Lower leg skin (tissue), 4 donors: ENCODE results near the gene GET3. TPM values are rescaled to one million over a fixed set of nuclear protein-coding genes. Genes with fewer than 3 reads are reported as not detected.

ENCODE experiments used
- DNase-seq, 2 donors: peaks; one replicate each; pipeline ENCODE4 v3.0.0-alpha.2; 2019; ENCODE audit warnings: low spot score in 2 of 2
- H3K4me3 ChIP-seq: fragments of 200-600 bp; sonication (generic); 2 replicates; pipeline ENCODE4 v1.5.1; 2017; ENCODE audit warnings: mild to moderate bottlenecking, low read depth; ENCODE audit not compliant: poor library complexity, severe bottlenecking
- CTCF ChIP-seq, 3 donors: fragments of 450-650 bp; IDR thresholded peaks; one replicate each; pipeline ENCODE4 v1.5.1; 2016; ENCODE audit warnings: antibody characterized with exemption in 3 of 3, mild to moderate bottlenecking in 3 of 3, moderate library complexity in 2 of 3
- POLR2A ChIP-seq, 2 donors: fragments of 450-650 bp; IDR thresholded peaks; one replicate each; pipeline ENCODE4 v1.6.1; 2016 to 2017; ENCODE audit warnings: antibody characterized with exemption in 2 of 2, mild to moderate bottlenecking in 1 of 2, moderate library complexity in 1 of 2
- WGBS, 2 donors: methylation state at CpG; one replicate each; pipeline ENCODE4 v1.1.5; 2018; 5-methylcytosine and 5-hydroxymethylcytosine counted together
- intact Hi-C: fragments of 100-400 bp; cut with DNase I; formaldehyde crosslinking; loops from one replicate; pipeline ENCODE4 v1.15.0; 2023; ENCODE audit warnings: low total_unique reads
- total RNA-seq, 4 donors: library from RNA; depleted of rRNA; stranded (reverse); fragments of >200 nt; gene quantifications; one replicate each; pipeline ENCODE4 v1.1.0, GENCODE V29; 2016

The GET3 gene
- total RNA-seq, 4 donors from 2014 or later: 43.2 to 63.2 (median 53.4) TPM

GRCh38 chr19:12792051-12792852 is 55.0 kb downstream of the GET3 start:
- 0% methylated on average over 31 to 47 of the region's 84 CpGs for WGBS, 2 donors
- DNase-seq: peak; percentile 61 to 93
- intact Hi-C loops: no loop called here
- H3K4me3 ChIP-seq: peak overlapping the region; percentile 85
- TF ChIP-seq POLR2A (IDR thresholded peaks at IDR 0.05) (no peak), CTCF (IDR thresholded peaks at IDR 0.05) (no peak)

GRCh38 chr19:12792853-12793289 is 55.6 kb downstream of the GET3 start:
- H3K4me3 ChIP-seq: peak overlapping the region; percentile 85
- no peak for DNase-seq
- WGBS, 2 donors: 0 to 1% methylated on average over 22 of the region's 22 CpGs
- intact Hi-C loops: no loop called here
- TF ChIP-seq POLR2A (IDR thresholded peaks at IDR 0.05): no peak
- no peak for TF ChIP-seq CTCF (IDR thresholded peaks at IDR 0.05)

DNA sequence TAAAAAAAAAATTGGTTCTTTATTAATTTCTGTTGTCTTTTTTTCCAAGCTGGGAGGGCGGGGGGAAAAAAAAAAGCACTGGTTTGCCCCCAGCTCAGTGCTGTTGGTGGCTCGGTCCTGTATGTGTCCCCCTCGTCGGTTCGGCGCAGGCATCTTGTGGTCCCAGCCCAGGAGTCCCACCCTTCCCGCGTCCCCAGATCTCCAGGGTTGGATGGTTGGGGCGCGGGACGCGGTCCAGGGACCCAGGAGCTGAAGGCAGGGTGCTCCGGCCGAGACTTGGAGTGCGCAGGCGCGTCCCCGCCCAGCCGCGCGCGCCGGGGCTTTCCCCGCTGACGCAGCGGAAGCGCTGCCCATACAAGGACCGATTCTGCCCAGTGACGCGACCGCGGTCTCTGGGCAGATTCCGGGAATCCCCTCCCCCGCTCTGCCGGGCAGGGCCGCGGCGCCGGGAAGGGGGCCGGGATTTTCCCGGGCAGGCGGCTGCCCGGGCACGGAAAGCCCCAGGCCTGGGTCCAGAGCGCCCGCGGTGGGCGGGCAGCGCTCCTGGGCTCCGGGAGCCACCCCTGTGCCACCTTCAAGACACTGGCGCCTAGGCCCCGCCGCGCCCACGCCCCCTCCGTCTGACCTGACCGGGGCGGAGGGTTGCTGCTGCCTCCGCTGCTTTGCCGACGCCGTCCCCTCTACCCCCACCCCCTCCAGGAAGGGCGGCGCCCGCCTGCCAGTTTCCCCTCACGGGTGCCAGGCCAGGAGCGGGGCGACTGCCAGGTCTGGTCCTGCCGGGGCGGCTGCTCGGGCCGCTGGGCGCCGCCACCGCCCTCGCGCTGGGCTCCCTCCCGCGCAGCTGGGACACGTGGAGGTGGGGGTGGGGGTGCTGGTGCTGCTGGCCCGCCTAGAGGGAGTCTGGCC is 56.2 kb downstream of the GET3 start:
- TF ChIP-seq POLR2A (IDR thresholded peaks at IDR 0.05): no peak
- no peak for TF ChIP-seq CTCF (IDR thresholded peaks at IDR 0.05)
- DNase-seq: peak; percentile 92 to 99
- intact Hi-C loops: loop anchor here (2.0 kb wide), 1 partner anchor 17 kb away; no protein-coding TSS in a partner anchor
- WGBS, 2 donors: 0% methylated on average over 20 to 63 of the region's 81 CpGs
- peak overlapping the region; percentile 85 for H3K4me3 ChIP-seq

- no peak for DNase-seq
- 52 to 60% methylated on average over 7 of the region's 7 CpGs for WGBS, 2 donors
- peak overlapping the region; percentile 13 for H3K4me3 ChIP-seq
- no peak for TF ChIP-seq POLR2A (IDR thresholded peaks at IDR 0.05)
- no peak for TF ChIP-seq CTCF (IDR thresholded peaks at IDR 0.05)
- intact Hi-C loops: loop anchor here (2.0 kb wide), 1 partner anchor 18 kb away; no protein-coding TSS in a partner anchor
These were observed 57.1 kb downstream of the GET3 start for GRCh38 chr19:12794196-12794941.

DNA sequence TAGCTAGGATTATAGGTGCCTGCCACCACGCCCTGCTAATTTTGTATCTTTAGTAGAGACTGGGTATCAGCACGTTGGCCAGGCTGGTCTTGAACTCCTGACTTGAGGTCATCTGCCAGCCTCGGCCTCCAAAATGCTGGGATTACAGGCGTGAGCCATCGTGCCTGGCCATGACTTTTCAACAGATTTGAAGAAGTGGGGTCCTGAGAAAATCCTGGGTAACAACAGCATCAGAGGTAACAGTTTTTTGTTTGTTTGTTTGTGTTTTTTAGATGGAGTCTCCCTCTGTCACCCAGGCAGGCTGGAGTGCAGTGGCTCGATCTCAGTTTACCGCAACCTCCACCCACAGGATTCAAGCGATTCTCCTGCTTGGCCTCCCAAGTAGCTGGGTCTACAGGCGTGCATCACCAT is 57.7 kb downstream of the GET3 start:
- DNase-seq: no peak

More for the DNA sequence above, 57.7 kb downstream of the GET3 start:
- intact Hi-C loops: loop anchor here (2.0 kb wide), 1 partner anchor 18 kb away; no protein-coding TSS in a partner anchor
- WGBS, 2 donors: 84 to 86% methylated on average over 9 of the region's 9 CpGs
- no peak overlapping the region for H3K4me3 ChIP-seq
- TF ChIP-seq POLR2A (IDR thresholded peaks at IDR 0.05) (no peak), CTCF (IDR thresholded peaks at IDR 0.05) (no peak)
